NCI-H2196 (cell line): Measurements from ENCODE around the gene POLR1A.

Source experiments
- DNase-seq: peaks from one replicate; lab custom pipeline; 2025; ENCODE audit not compliant: unreplicated experiment; lab: John Stamatoyannopoulos, UW

Gene POLR1A

GRCh38 chr2:86105252-86105968, at the start of gene POLR1A:
Gene POLR1A, minus strand, starts transcription at chr2:86105886. Its CDS starts 110 bp downstream, at chr2:86105776.
- DNase-seq: peak; percentile 81

GRCh38 chr2:86150502-86150901, 44.8 kb upstream of the POLR1A start:
- DNase-seq: no peak

GRCh38 chr2:86147793-86148192, 42.1 kb upstream of the POLR1A start:
- no peak for DNase-seq

DNA sequence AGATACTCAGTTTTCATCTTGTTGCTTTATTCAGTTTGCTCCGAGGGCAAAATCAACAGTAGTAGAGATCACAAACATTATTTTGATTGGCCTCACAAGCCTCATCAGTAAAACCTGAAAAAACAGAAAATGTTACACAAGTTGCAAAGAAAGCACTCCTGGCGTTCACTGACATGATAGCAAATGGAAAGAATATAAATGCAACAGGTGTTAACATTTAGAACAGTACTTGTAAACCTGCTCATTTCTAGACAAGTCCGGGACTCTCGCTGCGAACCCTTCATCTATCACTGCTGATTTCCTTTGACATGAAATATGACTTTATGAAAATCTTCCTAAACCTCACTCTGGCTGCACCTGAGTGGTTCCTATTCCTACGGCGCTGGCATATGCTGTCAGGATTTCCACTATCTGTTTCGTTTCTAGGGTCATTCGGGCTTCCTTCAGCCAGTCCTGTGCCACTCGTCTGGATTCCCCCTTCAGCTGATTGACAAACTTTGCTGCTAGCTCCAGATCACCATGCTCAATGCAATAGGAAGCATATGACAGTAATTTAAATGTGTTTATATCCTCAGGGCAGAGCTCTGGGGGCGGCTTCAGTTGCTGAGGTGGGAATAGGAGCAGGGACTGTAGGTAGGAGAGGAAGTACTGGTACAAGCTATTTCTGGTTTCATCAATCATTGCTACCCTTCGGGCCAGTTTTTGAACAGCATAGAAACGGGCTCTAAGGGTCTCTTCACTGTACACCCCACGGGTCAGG, 38.4 kb upstream of the POLR1A start:
- DNase-seq: no peak

- no peak for DNase-seq
Measured at GRCh38 chr2:86143307-86143706, 37.6 kb upstream of the POLR1A start.

- no peak for DNase-seq
Measured at GRCh38 chr2:86142436-86143257, 37.0 kb upstream of the POLR1A start.

DNA sequence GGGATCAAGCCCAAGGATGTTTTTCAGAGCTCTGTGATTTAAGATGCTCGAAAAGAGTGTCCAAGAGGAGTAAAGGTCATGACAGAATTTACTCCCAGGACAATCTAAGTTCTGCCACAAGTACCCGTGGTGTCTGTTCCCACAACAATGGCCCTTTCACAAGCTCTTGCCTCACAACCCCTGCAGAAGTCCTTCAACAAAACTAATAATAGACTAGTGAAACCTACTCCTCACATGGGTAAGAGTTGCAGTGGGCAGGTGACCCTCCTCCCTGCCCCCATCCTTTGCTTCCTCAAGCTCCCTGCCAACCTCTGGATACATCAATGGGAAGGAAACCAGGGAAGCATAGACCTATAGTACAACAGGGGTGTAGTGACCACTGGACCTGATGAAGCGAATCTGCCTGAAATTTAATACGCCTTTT, 35.3 kb upstream of the POLR1A start:
- no peak for DNase-seq

DNA sequence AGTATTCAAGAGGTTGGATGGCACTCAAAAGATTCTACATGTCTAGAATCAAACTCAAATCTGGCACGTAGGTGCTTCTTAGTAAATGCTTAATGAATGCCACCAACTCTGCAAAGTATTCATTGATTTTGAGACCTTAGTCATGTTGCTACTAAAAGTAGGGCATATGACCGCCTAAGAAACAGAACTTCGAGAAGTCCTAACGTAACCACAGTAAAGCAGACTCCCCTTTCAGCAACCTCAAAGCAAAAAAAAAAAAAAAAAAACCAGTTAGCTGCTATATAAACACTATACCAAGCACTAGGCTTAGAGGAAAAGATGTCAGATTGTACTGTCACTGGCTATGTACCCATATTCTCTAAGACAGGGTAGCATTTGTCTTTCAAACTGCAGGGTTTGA, 34.3 kb upstream of the POLR1A start:
- no peak for DNase-seq

DNA sequence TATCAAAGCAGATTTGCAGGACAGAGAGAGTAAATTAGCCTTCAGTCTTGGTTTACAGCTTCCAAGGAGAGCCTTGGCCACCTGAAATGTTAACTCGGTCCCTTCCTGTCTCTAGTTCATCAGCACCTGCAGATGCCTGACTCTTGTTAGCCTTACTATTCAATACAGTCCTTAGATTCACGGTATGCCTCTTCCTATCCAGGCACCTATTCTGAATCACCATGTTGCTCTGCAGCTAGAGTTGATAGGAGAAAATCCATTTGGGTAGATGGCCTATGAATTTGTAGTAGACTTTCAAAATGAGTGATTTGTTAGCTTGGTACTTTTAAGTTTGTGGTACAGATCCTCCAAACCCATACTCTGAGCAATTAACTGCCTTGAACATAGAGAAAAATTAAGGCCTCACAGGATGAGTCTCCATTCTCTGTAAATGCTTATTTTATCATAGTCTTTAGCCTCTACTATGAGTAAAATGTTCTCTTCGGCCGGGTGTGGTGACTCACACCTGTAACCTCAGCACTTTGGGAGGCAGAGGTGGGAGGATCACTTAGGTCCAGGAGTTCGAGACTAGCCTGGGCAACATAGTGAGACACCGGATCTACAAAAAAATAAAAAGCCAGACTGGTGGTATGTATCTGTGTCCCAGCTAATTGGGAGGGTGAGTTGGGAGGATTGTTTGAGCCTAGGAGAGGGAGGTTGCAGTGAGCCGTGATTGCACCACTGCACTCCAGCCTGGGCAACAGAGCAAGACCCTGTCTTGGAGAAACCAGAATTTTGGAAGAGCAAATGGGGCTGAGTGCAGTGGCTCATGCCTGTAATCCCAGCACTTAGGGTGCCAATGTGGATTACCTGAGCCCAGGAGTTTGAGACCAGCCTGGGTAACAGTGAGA, 33.3 kb upstream of the POLR1A start:
- DNase-seq: no peak

- DNase-seq: no peak
Measured at GRCh38 chr2:86136141-86136540, 30.5 kb upstream of the POLR1A start.

GRCh38 chr2:86135653-86136052, 30.0 kb upstream of the POLR1A start:
- DNase-seq: no peak

DNA sequence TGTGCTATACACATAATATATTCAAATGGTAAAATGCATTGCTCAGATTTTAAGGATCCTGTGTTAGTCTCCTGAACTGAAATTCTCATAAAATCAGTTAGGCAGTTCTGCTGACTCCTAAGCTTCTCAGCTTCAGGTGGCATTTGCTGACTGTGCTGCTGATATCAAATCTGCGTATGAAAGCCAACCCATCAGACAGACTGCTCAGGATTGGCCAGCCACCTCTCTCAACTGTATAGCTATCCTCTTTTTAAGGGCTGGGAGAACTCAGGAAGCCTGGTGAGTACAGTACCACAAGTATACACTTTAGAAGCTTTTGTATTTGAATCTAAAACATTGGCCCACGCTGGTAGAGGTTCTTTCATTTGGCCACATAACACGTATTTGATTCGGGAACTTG, 29.0 kb upstream of the POLR1A start:
- DNase-seq: no peak

DNA sequence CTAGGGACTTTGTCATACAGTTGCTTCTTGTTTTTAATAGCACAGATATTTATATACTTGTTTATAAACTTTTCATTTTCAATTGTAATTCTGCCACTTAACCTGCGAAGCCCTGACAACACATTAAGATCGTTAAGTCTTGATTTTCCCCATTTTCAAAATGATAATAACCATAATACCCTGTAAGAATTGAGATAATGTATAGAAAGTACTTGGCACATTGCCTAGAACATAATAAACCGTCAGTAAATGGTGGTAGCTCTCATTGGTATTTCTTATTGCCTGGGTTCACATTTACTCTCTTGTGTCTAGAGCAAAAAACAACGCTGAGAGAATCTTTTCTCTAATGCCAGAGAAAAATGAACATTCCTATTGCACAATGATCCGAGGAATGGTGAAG, 19.0 kb upstream of the POLR1A start:
- DNase-seq: no peak

DNA sequence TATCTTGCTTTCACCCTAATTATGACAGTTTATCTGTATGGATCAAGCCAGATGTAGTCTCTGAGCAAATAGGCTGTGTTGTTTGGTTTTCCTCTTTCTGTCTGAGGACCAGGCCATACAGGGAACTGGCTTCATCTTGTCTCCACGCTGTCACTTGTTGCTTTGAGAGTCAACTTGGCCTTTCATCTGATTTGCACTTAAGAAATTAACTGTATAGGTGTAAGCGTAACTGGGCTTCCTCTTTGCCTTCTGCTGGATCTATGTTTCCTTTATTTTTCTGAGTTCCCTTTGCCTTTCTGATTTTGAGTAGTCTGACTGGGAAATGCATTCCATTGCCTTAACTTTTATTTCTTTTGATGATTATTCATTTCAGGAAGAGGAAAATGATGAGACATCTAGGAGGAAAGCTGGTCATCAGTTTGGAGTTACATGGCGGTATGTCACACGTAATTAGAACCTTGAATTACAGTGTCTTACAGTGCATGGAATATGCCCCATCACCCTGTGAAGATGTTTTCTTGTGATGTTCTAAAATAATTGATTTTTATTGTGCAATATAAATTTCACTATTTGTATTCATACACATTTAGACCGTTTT, 17.7 kb upstream of the POLR1A start:
- no peak for DNase-seq

DNA sequence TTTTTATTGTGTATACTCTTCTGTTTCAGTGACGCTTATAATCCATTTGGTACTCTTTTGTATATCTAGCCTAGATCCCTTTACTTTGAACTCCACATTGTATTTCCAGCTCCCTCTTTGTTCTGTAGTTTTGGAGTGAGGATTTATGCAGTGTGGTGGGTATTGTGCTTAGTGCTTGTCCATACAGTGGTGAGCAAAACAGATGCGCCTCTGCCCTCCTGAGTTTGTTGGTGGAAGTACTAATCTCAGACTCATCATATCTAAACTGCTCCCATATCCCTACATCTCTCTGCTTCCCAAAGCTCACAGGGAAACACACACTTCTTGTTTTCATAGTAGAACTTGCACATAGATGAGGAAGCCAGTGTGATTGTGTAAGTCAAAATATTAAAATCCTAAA, 12.4 kb upstream of the POLR1A start:
- DNase-seq: no peak

GRCh38 chr2:86107031-86107430, 1.3 kb upstream of the POLR1A start:
- DNase-seq: no peak

DNA sequence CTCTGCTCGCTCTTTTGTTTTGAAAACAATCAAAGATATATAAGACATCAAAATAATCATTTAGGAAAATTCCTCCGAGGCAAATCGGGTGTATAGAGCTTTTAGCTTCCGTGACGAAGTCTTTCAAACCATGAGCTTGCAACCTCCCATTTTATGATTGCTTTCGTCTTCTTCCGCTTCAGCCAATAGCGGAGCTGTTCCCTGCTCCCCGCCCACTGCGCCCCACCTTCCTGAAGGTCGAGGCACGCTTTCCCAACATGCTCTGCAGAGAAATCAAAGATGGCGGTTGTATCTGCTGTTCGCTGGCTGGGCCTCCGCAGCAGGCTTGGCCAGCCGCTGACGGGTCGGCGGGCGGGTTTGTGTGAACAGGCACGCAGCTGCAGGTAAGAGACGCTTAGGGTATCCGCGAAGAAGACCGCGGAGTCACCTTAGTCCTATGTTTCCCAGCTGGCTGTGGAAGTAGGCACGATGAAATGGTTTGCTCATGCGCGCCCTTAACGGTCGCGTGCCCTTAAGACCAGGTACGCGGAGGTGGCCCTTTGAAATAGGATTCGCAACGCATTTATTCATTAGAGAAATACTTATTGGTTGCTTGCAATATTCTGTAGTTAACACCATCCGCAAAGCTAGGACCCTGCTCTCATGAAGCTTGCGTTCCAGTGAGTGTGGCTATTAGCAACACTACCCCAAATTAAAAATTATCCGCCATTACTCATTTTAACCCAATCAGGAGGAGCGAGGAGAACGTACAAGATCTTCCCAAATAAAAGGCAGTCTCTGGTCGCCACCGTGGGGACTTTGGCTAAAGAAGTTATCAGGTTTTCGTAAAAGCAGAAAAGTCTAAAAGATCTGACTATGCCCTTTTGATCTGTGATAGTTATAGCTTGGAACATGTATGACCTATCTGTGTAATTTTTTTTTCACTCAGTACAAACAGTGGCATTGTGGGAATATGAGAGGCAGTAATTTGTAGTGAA, 571 bp upstream of the POLR1A start, which contains the start of gene PTCD3:
TSS of gene PTCD3 (plus strand) at position 267 of the 977 bp plus-strand sequence. CDS start at position 280, 13 bp downstream.
- DNase-seq: peak; percentile 84

DNA sequence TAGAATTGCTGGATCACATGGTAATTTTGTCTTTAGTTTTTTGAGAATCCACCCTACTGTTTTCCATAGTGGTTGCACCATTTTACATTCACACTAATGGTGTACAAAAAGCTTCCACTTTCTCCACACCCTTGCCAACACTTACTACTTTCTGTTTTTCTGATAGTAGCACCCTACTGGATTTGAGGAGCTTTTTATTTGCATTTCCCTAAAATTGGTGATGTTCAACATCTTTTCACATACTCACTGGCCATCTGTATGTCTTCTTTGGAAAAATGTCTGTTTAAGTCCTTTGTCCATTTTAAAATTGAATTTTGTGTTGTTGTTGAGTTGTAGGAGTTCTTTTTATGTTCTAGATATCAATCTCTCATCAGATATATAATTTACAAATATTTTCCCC, 3.5 kb downstream of the POLR1A start:
- no peak for DNase-seq

GRCh38 chr2:86097913-86098312, 7.8 kb downstream of the POLR1A start:
- no peak for DNase-seq
